ENCODE results near the gene SMG6.

The SMG6 gene

GRCh38 chr17:2181897-2182448, 121.6 kb downstream of the SMG6 start:
- H3K36me3 ChIP-seq (ENCODE audit: insufficient read depth, low read length) = no peaks in the 10 kb centered on the region
- peaks cover 11% of the 10 kb centered on the region; the same call in 1 of the 2 replicates for H3K4me1 ChIP-seq (ENCODE audit: insufficient read depth, low read length)
- H3K9ac ChIP-seq (ENCODE audit: low read depth, low read length) = no peak overlapping the region
- H3K9me3 ChIP-seq (ENCODE audit: control insufficient read depth, insufficient read depth, low read length) = no peaks in the 10 kb centered on the region

GRCh38 chr17:2181206-2181896, 122.2 kb downstream of the SMG6 start:
- H3K36me3 ChIP-seq (ENCODE audit: insufficient read depth, low read length) = no peaks in the 10 kb centered on the region
- peaks cover 11% of the 10 kb centered on the region; the same call in 1 of the 2 replicates for H3K4me1 ChIP-seq (ENCODE audit: insufficient read depth, low read length)
- H3K9ac ChIP-seq (ENCODE audit: low read depth, low read length) = no peak overlapping the region
- no peaks in the 10 kb centered on the region for H3K9me3 ChIP-seq (ENCODE audit: control insufficient read depth, insufficient read depth, low read length)

- peaks cover 11% of the 10 kb centered on the region; the same call in 1 of the 2 replicates for H3K4me1 ChIP-seq (ENCODE audit: insufficient read depth, low read length)
- no peak overlapping the region for H3K9ac ChIP-seq (ENCODE audit: low read depth, low read length)
- no peaks in the 10 kb centered on the region for H3K9me3 ChIP-seq (ENCODE audit: control insufficient read depth, insufficient read depth, low read length)
- H3K36me3 ChIP-seq (ENCODE audit: insufficient read depth, low read length) = no peaks in the 10 kb centered on the region
These were observed 122.8 kb downstream of the SMG6 start for GRCh38 chr17:2180768-2181167.

GRCh38 chr17:2179615-2180295, 123.8 kb downstream of the SMG6 start:
- no peak overlapping the region for H3K9ac ChIP-seq (ENCODE audit: low read depth, low read length)
- peaks cover 11% of the 10 kb centered on the region; the same call in 1 of the 2 replicates for H3K4me1 ChIP-seq (ENCODE audit: insufficient read depth, low read length)
- no peaks in the 10 kb centered on the region for H3K9me3 ChIP-seq (ENCODE audit: control insufficient read depth, insufficient read depth, low read length)
- no peaks in the 10 kb centered on the region for H3K36me3 ChIP-seq (ENCODE audit: insufficient read depth, low read length)

GRCh38 chr17:2178798-2179501, 124.6 kb downstream of the SMG6 start:
- no peaks in the 10 kb centered on the region for H3K9me3 ChIP-seq (ENCODE audit: control insufficient read depth, insufficient read depth, low read length)
- H3K9ac ChIP-seq (ENCODE audit: low read depth, low read length) = no peak overlapping the region
- H3K4me1 ChIP-seq (ENCODE audit: insufficient read depth, low read length) = peaks cover 11% of the 10 kb centered on the region; the same call in 1 of the 2 replicates
- H3K36me3 ChIP-seq (ENCODE audit: insufficient read depth, low read length) = no peaks in the 10 kb centered on the region

GRCh38 chr17:2177235-2177811, 126.3 kb downstream of the SMG6 start:
- H3K9ac ChIP-seq (ENCODE audit: low read depth, low read length) = no peak overlapping the region
- H3K36me3 ChIP-seq (ENCODE audit: insufficient read depth, low read length) = no peaks in the 10 kb centered on the region
- peaks cover 22% of the 10 kb centered on the region for H3K4me1 ChIP-seq (ENCODE audit: insufficient read depth, low read length)
- H3K9me3 ChIP-seq (ENCODE audit: control insufficient read depth, insufficient read depth, low read length) = no peaks in the 10 kb centered on the region

- Histone ChIP-seq H3K9ac (ENCODE audit: low read depth, low read length) (no peak overlapping the region), H3K9me3 (ENCODE audit: control insufficient read depth, insufficient read depth, low read length) (no peaks in the 10 kb centered on the region), H3K36me3 (ENCODE audit: insufficient read depth, low read length) (no peaks in the 10 kb centered on the region), H3K4me1 (ENCODE audit: insufficient read depth, low read length) (peaks cover 25% of the 10 kb centered on the region)
These were observed 127.0 kb downstream of the SMG6 start for GRCh38 chr17:2176499-2177169.

- Histone ChIP-seq H3K9me3 (ENCODE audit: control insufficient read depth, insufficient read depth, low read length) (no peaks in the 10 kb centered on the region), H3K9ac (ENCODE audit: low read depth, low read length) (no peak overlapping the region), H3K4me1 (ENCODE audit: insufficient read depth, low read length) (peaks cover 17% of the 10 kb centered on the region), H3K36me3 (ENCODE audit: insufficient read depth, low read length) (no peaks in the 10 kb centered on the region)
These were observed 128.3 kb downstream of the SMG6 start for GRCh38 chr17:2175294-2175628.

- H3K9me3 ChIP-seq (ENCODE audit: control insufficient read depth, insufficient read depth, low read length) = no peaks in the 10 kb centered on the region
- peaks cover 17% of the 10 kb centered on the region for H3K4me1 ChIP-seq (ENCODE audit: insufficient read depth, low read length)
- H3K9ac ChIP-seq (ENCODE audit: low read depth, low read length) = no peak overlapping the region
- H3K36me3 ChIP-seq (ENCODE audit: insufficient read depth, low read length) = no peaks in the 10 kb centered on the region
These were observed 128.9 kb downstream of the SMG6 start for GRCh38 chr17:2174468-2175293.

- no peak overlapping the region for H3K9ac ChIP-seq (ENCODE audit: low read depth, low read length)
These were observed 129.6 kb downstream of the SMG6 start for GRCh38 chr17:2174014-2174413.

GRCh38 chr17:2172999-2173398, 130.6 kb downstream of the SMG6 start:
- Histone ChIP-seq H3K36me3 (ENCODE audit: insufficient read depth, low read length) (no peaks in the 10 kb centered on the region), H3K4me1 (ENCODE audit: insufficient read depth, low read length) (peaks cover 17% of the 10 kb centered on the region), H3K9me3 (ENCODE audit: control insufficient read depth, insufficient read depth, low read length) (no peaks in the 10 kb centered on the region), H3K9ac (ENCODE audit: low read depth, low read length) (0 out of 2 replicates have a peak overlapping the region, but pooled peaks have one; percentile 23)

More at GRCh38 chr17:2174014-2174413, 129.6 kb downstream of the SMG6 start:
- Histone ChIP-seq H3K4me1 (ENCODE audit: insufficient read depth, low read length) (peaks cover 17% of the 10 kb centered on the region), H3K36me3 (ENCODE audit: insufficient read depth, low read length) (no peaks in the 10 kb centered on the region), H3K9me3 (ENCODE audit: control insufficient read depth, insufficient read depth, low read length) (no peaks in the 10 kb centered on the region)

GRCh38 chr17:2172077-2172851, 131.3 kb downstream of the SMG6 start:
- H3K9me3 ChIP-seq (ENCODE audit: control insufficient read depth, insufficient read depth, low read length) = no peaks in the 10 kb centered on the region
- H3K9ac ChIP-seq (ENCODE audit: low read depth, low read length) = peak overlapping the region; percentile 23; the same call in 1 of the 2 replicates
- H3K4me1 ChIP-seq (ENCODE audit: insufficient read depth, low read length) = peaks cover 17% of the 10 kb centered on the region
- no peaks in the 10 kb centered on the region for H3K36me3 ChIP-seq (ENCODE audit: insufficient read depth, low read length)

- Histone ChIP-seq H3K9me3 (ENCODE audit: control insufficient read depth, insufficient read depth, low read length) (no peaks in the 10 kb centered on the region), H3K9ac (ENCODE audit: low read depth, low read length) (no peak overlapping the region), H3K36me3 (ENCODE audit: insufficient read depth, low read length) (no peaks in the 10 kb centered on the region), H3K4me1 (ENCODE audit: insufficient read depth, low read length) (peaks cover 17% of the 10 kb centered on the region)
These were observed 131.9 kb downstream of the SMG6 start for GRCh38 chr17:2171702-2172076.

Data from ES-I3 (cell line).